A673 (cell line): ENCODE measurements around the gene FERMT2. TPM values are rescaled to one million over a fixed set of nuclear protein-coding genes. Genes with fewer than 3 reads are reported as not detected.

Experiments used
- BruUV-seq: library from RNA; stranded (reverse); fragments of 400-500 nt; replicated peaks from 2 replicates; lab custom pipeline; 2021; lab: Mats Ljungman, UMichigan
- CTCF ChIA-PET: fragments of 300-600 bp; sonication (Branson Sonifier 250); formaldehyde crosslinking; loops from one replicate; lab custom pipeline; 2022; ENCODE audit warnings: antibody characterized with exemption; lab: Charles Lee
- POLR2A ChIA-PET: fragments of 300-600 bp; sonication (Branson Sonifier 250); formaldehyde crosslinking; loops from one replicate; lab custom pipeline; 2022; ENCODE audit warnings: antibody characterized with exemption; ENCODE audit not compliant: low non-redundant PET; lab: Charles Lee
- DNase-seq: peaks from one replicate; pipeline ENCODE4 v3.0.0-alpha.2; 2015; ENCODE audit warnings: low spot score
- H3K27ac ChIP-seq: fragments of 200-600 bp; sonication (generic); 2 replicates; pipeline ENCODE4 v1.5.1; 2016; ENCODE audit warnings: mixed run types, low read depth, mild to moderate bottlenecking, mixed read lengths, antibody characterized with exemption, low read length; ENCODE audit not compliant: poor library complexity, severe bottlenecking
- H3K27me3 ChIP-seq: fragments of 200-600 bp; sonication (generic); replicated peaks from 2 replicates; pipeline ENCODE4 v1.6.1; 2017; ENCODE audit warnings: mixed run types, low read depth, mild to moderate bottlenecking, mixed read lengths, antibody characterized with exemption, low read length; ENCODE audit not compliant: insufficient read depth, poor library complexity
- H3K36me3 ChIP-seq: fragments of 200-600 bp; sonication (generic); 2 replicates; pipeline ENCODE4 v1.6.1; 2016; ENCODE audit warnings: mixed run types, mild to moderate bottlenecking, mixed read lengths, antibody characterized with exemption, low read length; ENCODE audit not compliant: insufficient read depth, poor library complexity, severe bottlenecking
- H3K4me1 ChIP-seq: fragments of 200-600 bp; sonication (generic); 2 replicates; pipeline ENCODE4 v1.6.1; 2017; ENCODE audit warnings: mixed run types, mild to moderate bottlenecking, mixed read lengths, antibody characterized with exemption, low read length; ENCODE audit not compliant: insufficient read depth, poor library complexity, severe bottlenecking
- H3K4me3 ChIP-seq: fragments of 200-600 bp; sonication (generic); 2 replicates; pipeline ENCODE4 v1.5.1; 2016; ENCODE audit warnings: low read depth, mixed run types, mild to moderate bottlenecking, mixed read lengths, low read length; ENCODE audit not compliant: poor library complexity, severe bottlenecking
- H3K9me3 ChIP-seq: fragments of 200-600 bp; sonication (generic); 2 replicates; pipeline ENCODE4 v1.6.1; 2016; ENCODE audit warnings: mixed run types, low read depth, mild to moderate bottlenecking, mixed read lengths, antibody characterized with exemption, low read length; ENCODE audit not compliant: poor library complexity, severe bottlenecking
- CTCF ChIP-seq: fragments of 300-800, 200-600 bp; sonication (generic); conservative IDR thresholded peaks from 2 replicates; pipeline ENCODE4 v1.5.1; 2017; ENCODE audit warnings: low read depth, mild to moderate bottlenecking, antibody characterized with exemption, low read length, moderate library complexity, mixed read lengths
- EZH2 ChIP-seq: fragments of 200-600 bp; sonication (generic); IDR thresholded peaks from 2 replicates; pipeline ENCODE4 v1.6.1; 2017; ENCODE audit warnings: borderline replicate concordance, low read depth, mild to moderate bottlenecking, mixed read lengths, antibody characterized with exemption, low read length; ENCODE audit not compliant: poor library complexity, severe bottlenecking
- intact Hi-C: fragments of 100-400 bp; cut with micrococcal nuclease; formaldehyde crosslinking; loops from one replicate; pipeline ENCODE4 v1.10.0; 2022; ENCODE audit not compliant: unreplicated experiment
- total RNA-seq: library from RNA; stranded (reverse); gene quantifications from 2 replicates; pipeline ENCODE4 v1.2.3, GENCODE V29; 2021

FERMT2 gene
- total RNA-seq, 1 experiment from 2014 or later, result 38.3 TPM

DNA sequence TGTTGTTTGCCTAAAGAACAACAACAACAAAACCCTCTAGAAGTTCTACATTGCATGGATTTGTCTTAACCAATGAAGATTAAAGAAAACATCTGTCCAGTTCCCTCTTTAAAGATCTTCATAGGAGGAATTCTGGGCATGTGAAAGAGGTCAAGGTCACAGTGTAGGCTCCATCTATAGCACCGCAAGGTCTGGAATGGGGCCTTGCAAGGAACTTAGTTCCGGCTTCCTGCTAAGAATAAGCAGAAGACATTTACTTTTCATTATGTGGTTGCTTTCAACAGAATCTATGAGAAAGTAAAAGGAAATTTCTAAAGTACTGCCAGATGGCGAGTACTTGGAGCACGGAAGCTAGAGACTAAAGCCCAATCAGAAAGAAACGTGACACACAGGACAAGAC, 102.2 kb downstream of the FERMT2 start:
- BruUV-seq, result no TSS peak
- POLR2A ChIA-PET, result no interaction called here

DNA sequence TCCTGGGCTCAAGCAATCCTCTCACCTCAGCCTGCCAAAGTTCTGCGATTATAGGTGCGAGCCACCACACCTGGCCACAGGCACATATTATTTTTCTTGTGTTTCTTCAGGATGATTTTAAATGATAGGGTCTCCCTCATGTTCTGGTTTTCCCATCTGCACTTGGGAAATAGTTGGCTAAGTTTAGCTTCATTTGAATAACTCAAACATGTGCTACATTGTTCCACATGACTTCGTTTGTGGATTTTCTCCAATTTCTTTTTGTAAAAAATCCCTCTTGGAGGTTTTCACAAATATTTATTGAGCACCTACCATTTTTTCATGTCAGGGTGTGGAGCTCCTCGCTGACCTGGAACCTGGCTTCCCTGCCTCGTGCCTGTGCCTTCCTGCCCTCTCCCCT, 104.3 kb downstream of the FERMT2 start:
- Histone ChIP-seq H3K4me1 (peaks cover 15% of the 10 kb centered on the region), H3K27me3 (no peaks in the 10 kb centered on the region), H3K36me3 (no peaks in the 10 kb centered on the region), H3K9me3 (no peaks in the 10 kb centered on the region), H3K27ac (no peak overlapping the region), H3K4me3 (no peak overlapping the region)
- ChIA-PET CTCF (no interaction called here), POLR2A (interaction anchor here (0.6 kb wide), 1 partner anchor 12 kb away, joined by 3 read pairs; no protein-coding TSS in a partner anchor)
- TF ChIP-seq CTCF (no peak), EZH2 (no peak)
- intact Hi-C loops, result no loop called here
- no peak for DNase-seq
- BruUV-seq, result no TSS peak

More for the DNA sequence above, 102.2 kb downstream of the FERMT2 start:
- intact Hi-C loops, result no loop called here
- Histone ChIP-seq H3K4me3 (no peak overlapping the region), H3K36me3 (no peaks in the 10 kb centered on the region), H3K9me3 (no peaks in the 10 kb centered on the region), H3K27ac (no peak overlapping the region), H3K4me1 (peaks cover 29% of the 10 kb centered on the region), H3K27me3 (no peaks in the 10 kb centered on the region)
- DNase-seq, result no peak
- CTCF ChIA-PET, result no interaction called here
- TF ChIP-seq CTCF (no peak), EZH2 (no peak)

- H3K36me3 ChIP-seq, result no peaks in the 10 kb centered on the region
- H3K9me3 ChIP-seq, result no peaks in the 10 kb centered on the region
- H3K27ac ChIP-seq, result peak overlapping the region; percentile 5
- CTCF ChIA-PET, result no interaction called here
- H3K4me3 ChIP-seq, result no peak overlapping the region
- intact Hi-C loops, result no loop called here
- no peak for DNase-seq
- peaks cover 20% of the 10 kb centered on the region for H3K4me1 ChIP-seq
- POLR2A ChIA-PET, result no interaction called here
- H3K27me3 ChIP-seq, result no peaks in the 10 kb centered on the region
- TF ChIP-seq EZH2 (no peak), CTCF (no peak)
- no TSS peak for BruUV-seq
Measured at GRCh38 chr14:52845081-52845480, 105.8 kb downstream of the FERMT2 start.
